Brain microvascular endothelial cell (primary cell): Measurements from ENCODE around the gene KIF4B.
A peak's percentile ranks its signal among the peaks of the same experiment; 100 is the strongest.
"Not testable (repeated sequence)": the region's sequence is repeated elsewhere in the genome, so short reads cannot be mapped to it uniquely, and the experiment has no call there.

Experiments used
- DNase-seq: peaks from one replicate; pipeline ENCODE4 v3.0.0-alpha.2; 2020
- H3K27ac ChIP-seq: fragments of 250-450 bp; sonication (Bioruptor Pico); 2 replicates; pipeline ENCODE4 v1.5.1; 2020; ENCODE audit warnings: mild to moderate bottlenecking, moderate library complexity
- H3K27me3 ChIP-seq: fragments of 250-450 bp; sonication (Bioruptor Pico); replicated peaks from 2 replicates; pipeline ENCODE4 v1.5.1; 2020; ENCODE audit warnings: mild to moderate bottlenecking
- H3K36me3 ChIP-seq: fragments of 250-450 bp; sonication (Bioruptor Pico); replicated peaks from 2 replicates; pipeline ENCODE4 v1.5.1; 2020; ENCODE audit warnings: mild to moderate bottlenecking
- H3K4me3 ChIP-seq: 2 replicates; pipeline ENCODE4 v1.5.1; 2011; ENCODE audit warnings: low read depth, mild to moderate bottlenecking, control low read depth, low read length, moderate library complexity
- in situ Hi-C: cut with HindIII; loops from 2 replicates; pipeline ENCODE4 v1.10.0; 2017; ENCODE audit warnings: low sequenced_read_pairs, low pct_ligation_motif_present
- TF ChIP-seq, protein P1 (sequence below): IDR thresholded peaks from 2 replicates; pipeline ENCODE4 v1.5.1; 2011; ENCODE audit warnings: low read depth, mild to moderate bottlenecking, moderate library complexity, low read length, control low read depth, inconsistent platforms; ENCODE audit errors: missing control alignments

Gene KIF4B

DNA sequence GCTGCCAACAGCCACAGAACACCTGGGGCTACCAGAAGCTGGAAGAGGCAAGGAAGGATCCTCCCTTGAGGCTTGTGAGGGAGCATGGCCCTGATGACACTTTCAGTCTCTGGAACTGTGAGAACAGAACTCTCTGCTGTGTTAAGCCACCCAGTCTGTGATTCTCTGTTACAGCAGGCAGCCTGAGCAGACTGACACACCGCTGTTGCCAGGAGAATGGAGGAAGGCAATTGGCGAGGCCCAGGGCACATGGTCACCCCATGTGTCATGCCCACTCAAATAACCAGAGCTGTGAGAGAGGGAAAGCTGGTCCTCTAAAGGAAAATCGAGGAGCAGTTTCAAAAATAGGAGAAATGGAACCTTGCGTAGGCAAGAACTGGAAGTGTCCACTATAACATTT lies 12.0 kb upstream of the KIF4B start:
- H3K27ac ChIP-seq: no peak overlapping the region
- in situ Hi-C loops: no loop called here
- no peak for DNase-seq
- TF ChIP-seq, protein P1, sequence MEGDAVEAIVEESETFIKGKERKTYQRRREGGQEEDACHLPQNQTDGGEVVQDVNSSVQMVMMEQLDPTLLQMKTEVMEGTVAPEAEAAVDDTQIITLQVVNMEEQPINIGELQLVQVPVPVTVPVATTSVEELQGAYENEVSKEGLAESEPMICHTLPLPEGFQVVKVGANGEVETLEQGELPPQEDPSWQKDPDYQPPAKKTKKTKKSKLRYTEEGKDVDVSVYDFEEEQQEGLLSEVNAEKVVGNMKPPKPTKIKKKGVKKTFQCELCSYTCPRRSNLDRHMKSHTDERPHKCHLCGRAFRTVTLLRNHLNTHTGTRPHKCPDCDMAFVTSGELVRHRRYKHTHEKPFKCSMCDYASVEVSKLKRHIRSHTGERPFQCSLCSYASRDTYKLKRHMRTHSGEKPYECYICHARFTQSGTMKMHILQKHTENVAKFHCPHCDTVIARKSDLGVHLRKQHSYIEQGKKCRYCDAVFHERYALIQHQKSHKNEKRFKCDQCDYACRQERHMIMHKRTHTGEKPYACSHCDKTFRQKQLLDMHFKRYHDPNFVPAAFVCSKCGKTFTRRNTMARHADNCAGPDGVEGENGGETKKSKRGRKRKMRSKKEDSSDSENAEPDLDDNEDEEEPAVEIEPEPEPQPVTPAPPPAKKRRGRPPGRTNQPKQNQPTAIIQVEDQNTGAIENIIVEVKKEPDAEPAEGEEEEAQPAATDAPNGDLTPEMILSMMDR: no peak
- H3K36me3 ChIP-seq: no peaks in the 10 kb centered on the region
- no peaks in the 10 kb centered on the region for H3K27me3 ChIP-seq
- H3K4me3 ChIP-seq: no peak overlapping the region

DNA sequence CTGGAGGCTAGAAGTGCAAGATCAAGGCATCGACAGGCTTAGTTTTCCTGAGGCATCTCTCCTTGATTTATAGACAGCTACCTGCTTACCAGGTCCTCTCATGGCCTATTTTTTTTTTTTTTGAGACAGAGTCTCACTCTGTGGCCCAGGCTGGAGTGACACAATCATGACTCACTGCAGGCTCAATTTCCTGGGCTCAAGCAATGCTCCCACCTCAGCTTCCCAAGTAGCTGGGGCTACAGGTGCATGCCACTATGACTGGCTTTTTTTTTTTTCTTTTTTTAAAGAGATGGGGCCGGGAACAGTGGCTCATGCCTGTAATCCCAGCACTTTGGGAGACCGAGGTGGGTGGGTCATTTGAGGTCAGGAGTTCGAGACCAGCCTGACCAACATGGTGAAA lies 10.8 kb upstream of the KIF4B start:
- H3K27ac ChIP-seq, in situ Hi-C loops, DNase-seq, H3K4me3 ChIP-seq, H3K36me3 ChIP-seq, H3K27me3 ChIP-seq: not testable (repeated sequence)

DNA sequence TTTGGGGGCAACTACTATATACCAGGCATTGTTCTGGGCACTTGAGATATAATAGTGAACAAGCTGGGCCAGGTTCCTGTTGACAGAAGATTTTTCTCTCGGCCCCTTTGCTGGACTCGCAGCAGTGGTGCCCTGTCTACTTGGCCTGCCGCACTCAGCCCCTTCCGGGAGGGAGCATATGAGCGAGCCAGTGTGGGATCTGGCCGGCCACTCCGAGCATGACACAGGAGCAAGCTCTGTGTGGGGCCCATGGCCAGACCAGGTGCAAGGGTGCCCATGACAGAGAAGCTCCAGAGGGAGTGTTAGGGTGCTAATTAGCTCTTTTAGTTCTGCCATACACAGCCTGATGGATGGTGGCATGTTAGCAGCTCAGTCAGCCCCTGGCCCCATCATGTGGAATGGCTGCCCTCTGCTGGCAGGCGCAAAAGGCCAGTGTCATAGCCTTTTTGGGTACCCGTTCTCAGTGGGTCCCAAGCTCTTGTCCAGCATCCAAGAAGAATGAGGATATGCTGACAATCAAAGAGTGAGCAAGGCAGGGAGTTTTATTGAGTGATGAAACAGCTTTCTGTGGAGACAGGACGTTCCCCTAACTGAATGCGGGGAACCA lies 9.3 kb upstream of the KIF4B start:
- TF ChIP-seq, protein P1: peak; percentile 40
- Histone ChIP-seq H3K4me3 (no peak overlapping the region), H3K27me3 (no peaks in the 10 kb centered on the region), H3K36me3 (no peaks in the 10 kb centered on the region), H3K27ac (no peak overlapping the region)
- in situ Hi-C loops: no loop called here
- no peak for DNase-seq

DNA sequence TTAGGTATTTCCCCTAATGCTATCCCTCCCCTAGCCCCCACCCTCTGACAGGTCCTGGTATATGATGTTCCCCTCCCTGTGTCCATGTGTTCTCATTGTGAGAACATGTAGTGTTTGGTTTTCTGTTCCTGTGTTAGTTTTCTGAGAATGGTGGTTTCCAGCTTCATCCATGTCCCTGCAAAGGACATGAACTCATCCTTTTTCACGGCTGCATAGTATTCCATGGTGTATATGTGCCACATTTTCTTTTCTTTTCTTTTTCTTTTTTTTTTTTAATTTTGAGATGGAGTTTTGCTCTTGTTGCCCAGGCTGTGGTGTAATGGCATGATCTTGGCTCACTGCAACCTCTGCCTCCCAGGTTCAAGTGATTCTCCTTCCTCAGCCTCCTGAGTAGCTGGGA lies 7.3 kb upstream of the KIF4B start:
- H3K4me3 ChIP-seq, H3K36me3 ChIP-seq, H3K27ac ChIP-seq, in situ Hi-C loops, H3K27me3 ChIP-seq, DNase-seq: not testable (repeated sequence)

DNA sequence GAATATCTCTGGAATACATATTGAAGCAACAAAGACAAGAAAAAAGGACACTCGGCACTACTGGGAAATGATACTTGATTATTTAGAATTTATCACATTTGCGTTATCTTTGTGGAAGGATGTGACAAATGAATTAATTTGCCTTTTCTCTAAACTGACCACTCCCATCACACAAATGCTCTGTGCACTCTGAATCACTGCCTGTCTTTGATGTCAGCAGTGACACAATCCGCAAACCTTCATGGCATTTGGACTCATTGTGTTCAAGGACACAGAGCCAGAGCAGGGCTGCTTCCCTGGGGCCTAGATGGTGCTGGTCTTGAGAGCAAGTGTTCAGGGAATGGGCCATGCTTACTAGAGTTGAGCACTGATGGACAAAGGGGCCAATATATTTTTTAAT lies 4.9 kb upstream of the KIF4B start:
- DNase-seq: no peak
- in situ Hi-C loops: no loop called here

DNA sequence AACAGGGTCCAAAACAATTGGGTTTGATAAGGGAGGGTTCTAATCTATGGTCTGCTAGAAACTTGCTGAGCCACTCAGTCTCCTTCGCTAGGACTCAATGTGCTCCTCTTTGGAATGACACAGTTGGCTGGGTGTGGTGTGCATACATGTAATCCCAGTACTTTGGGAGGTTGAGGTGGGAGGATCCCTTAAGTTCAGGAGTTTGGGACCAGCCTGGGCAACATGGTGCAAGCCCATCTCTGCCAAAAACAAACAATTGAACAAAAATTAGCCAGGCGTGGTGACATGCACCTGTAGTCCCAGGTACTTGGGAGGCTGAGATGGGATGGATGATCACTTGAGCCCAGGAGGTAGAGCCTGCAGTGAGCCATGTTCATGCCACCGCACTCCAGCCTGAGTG lies 2.7 kb upstream of the KIF4B start:
- Histone ChIP-seq H3K36me3 (no peaks in the 10 kb centered on the region), H3K27me3 (no peaks in the 10 kb centered on the region), H3K4me3 (no peak overlapping the region), H3K27ac (no peak overlapping the region)
- in situ Hi-C loops: no loop called here
- TF ChIP-seq, protein P1: no peak
- no peak for DNase-seq

More for the DNA sequence above, 4.9 kb upstream of the KIF4B start:
- no peaks in the 10 kb centered on the region for H3K27me3 ChIP-seq
- H3K27ac ChIP-seq: no peak overlapping the region
- no peaks in the 10 kb centered on the region for H3K36me3 ChIP-seq
- no peak overlapping the region for H3K4me3 ChIP-seq
- TF ChIP-seq, protein P1: no peak

DNA sequence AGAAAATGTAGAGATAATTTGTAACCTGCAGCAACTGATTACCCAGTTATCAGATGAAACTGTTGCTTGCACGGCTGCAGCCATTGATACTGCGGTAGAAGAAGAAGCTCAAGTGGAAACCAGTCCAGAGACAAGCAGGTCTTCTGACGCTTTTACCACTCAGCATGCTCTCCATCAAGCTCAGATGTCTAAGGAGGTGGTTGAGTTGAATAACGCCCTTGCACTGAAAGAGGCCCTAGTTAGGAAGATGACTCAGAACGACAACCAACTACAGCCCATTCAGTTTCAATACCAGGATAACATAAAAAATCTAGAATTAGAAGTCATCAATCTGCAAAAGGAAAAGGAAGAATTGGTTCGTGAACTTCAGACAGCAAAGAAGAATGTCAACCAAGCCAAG lies 1.7 kb downstream of the KIF4B start:
- Histone ChIP-seq H3K27ac (no peak overlapping the region), H3K4me3 (no peak overlapping the region), H3K27me3 (no peaks in the 10 kb centered on the region), H3K36me3 (no peaks in the 10 kb centered on the region)
- TF ChIP-seq, protein P1: no peak
- no peak for DNase-seq
- in situ Hi-C loops: no loop called here
